ENCODE results near the gene AP1G2.
"Not testable (repeated sequence)": the region's sequence is repeated elsewhere in the genome, so short reads cannot be mapped to it uniquely, and the experiment has no call there.

The AP1G2 gene

GRCh38 chr14:23600322-23600707, 32.7 kb upstream of the AP1G2 start:
- DNase-seq: no peak

- not testable (repeated sequence) for DNase-seq
These were observed 26.6 kb upstream of the AP1G2 start for GRCh38 chr14:23594191-23594590.

GRCh38 chr14:23590198-23590597, 22.6 kb upstream of the AP1G2 start:
- DNase-seq: no peak

- DNase-seq: no peak
These were observed 22.0 kb upstream of the AP1G2 start for GRCh38 chr14:23589606-23590005.

GRCh38 chr14:23588884-23589598, 21.4 kb upstream of the AP1G2 start:
- DNase-seq: peak; percentile 72

- DNase-seq: not testable (repeated sequence)
These were observed 17.1 kb upstream of the AP1G2 start for GRCh38 chr14:23584527-23585203.

- not testable (repeated sequence) for DNase-seq
These were observed 16.4 kb upstream of the AP1G2 start for GRCh38 chr14:23583761-23584526.

- no peak for DNase-seq
These were observed 15.5 kb upstream of the AP1G2 start for GRCh38 chr14:23582906-23583760.

- no peak for DNase-seq
These were observed 13.3 kb upstream of the AP1G2 start for GRCh38 chr14:23580948-23581281.

- DNase-seq: no peak
These were observed 12.7 kb upstream of the AP1G2 start for GRCh38 chr14:23580152-23580926.

GRCh38 chr14:23579739-23580138, 12.1 kb upstream of the AP1G2 start:
- no peak for DNase-seq

- no peak for DNase-seq
These were observed 11.7 kb upstream of the AP1G2 start for GRCh38 chr14:23579311-23579630.

GRCh38 chr14:23578560-23579310, 11.1 kb upstream of the AP1G2 start, which contains the start of gene JPH4:
Gene JPH4, minus strand, starts transcription at chr14:23578790. Its CDS starts 1,337 bp downstream, at chr14:23577453.
- DNase-seq: no peak

- no peak for DNase-seq
These were observed 10.3 kb upstream of the AP1G2 start for GRCh38 chr14:23577710-23578392.

GRCh38 chr14:23577004-23577681, 9.6 kb upstream of the AP1G2 start:
- DNase-seq: no peak

GRCh38 chr14:23573384-23574015, 5.9 kb upstream of the AP1G2 start:
- DNase-seq: no peak

GRCh38 chr14:23572836-23573235, 5.2 kb upstream of the AP1G2 start:
- DNase-seq: no peak

- DNase-seq: no peak
These were observed 4.9 kb upstream of the AP1G2 start for GRCh38 chr14:23572524-23572828.

GRCh38 chr14:23571701-23572523, 4.3 kb upstream of the AP1G2 start:
- DNase-seq: no peak
